K562 (cell line): ENCODE data around the gene SNTG2. TPM values are rescaled to one million over a fixed set of nuclear protein-coding genes. Genes with fewer than 3 reads are reported as not detected.

Source experiments
- ATAC-seq: fragments of 200-7000 bp; cut with Tn5 transposase; 3 replicates; pipeline ENCODE4 v1.9.1; 2020; ENCODE audit warnings: moderate library complexity
- BruUV-seq: library from RNA; stranded (reverse); fragments of 400-500 nt; replicated peaks from 2 replicates; lab custom pipeline; 2021; lab: Mats Ljungman, UMichigan
- CTCF ChIA-PET: fragments of 300-600 bp; formaldehyde crosslinking; extraction: SDS; loops from one replicate; lab custom pipeline; 2021; ENCODE audit warnings: low intra/inter-chr PET ratio; lab: Yijun Ruan, JAX
- POLR2A ChIA-PET: fragments of 300-600, 350-650 bp; sonication (Branson Sonifier 250); formaldehyde crosslinking; extraction: SDS; loops from one replicate; lab custom pipeline; 2021; ENCODE audit warnings: antibody characterized with exemption, inconsistent platforms; lab: Yijun Ruan, JAX
- DNase-seq, 4 experiments: peaks; one replicate each; pipeline versions ENCODE4 v3.0.0 to v3.0.0-alpha.2; 2011 to 2018; ENCODE audit warnings: low spot score in 3 of 4, mixed read lengths in 3 of 4; ENCODE audit errors: extremely low read depth in 1 of 4
- FAIRE-seq: peaks from 2 replicates; lab custom pipeline; 2011; peaks lifted over from hg19 to GRCh38; lab: Jason Lieb, UNC
- H2AFZ ChIP-seq: 2 replicates; pipeline ENCODE4 v1.6.0; 2011; ENCODE audit warnings: low read depth, low read length, control low read depth, inconsistent platforms
- H3K27ac ChIP-seq: fragments of 200-600 bp; 3 replicates; pipeline ENCODE4 v1.8.0; 2011; ENCODE audit warnings: low read depth, mild to moderate bottlenecking, control low read depth, inconsistent platforms, low read length, moderate library complexity, mixed read lengths; ENCODE audit errors: extremely low read depth
- H3K27me3 ChIP-seq, 2 experiments: fragments of 300-600 bp in 1 of 2; 2 replicates in 1 of 2; 3 replicates in 1 of 2; pipeline versions ENCODE4 v1.6.0 to v1.8.0; 2011; ENCODE audit warnings: inconsistent platforms in 2 of 2, low read length in 2 of 2, mild to moderate bottlenecking in 1 of 2, mixed read lengths in 1 of 2, moderate library complexity in 1 of 2; ENCODE audit not compliant: control insufficient read depth in 2 of 2, insufficient read depth in 2 of 2
- H3K36me3 ChIP-seq: fragments of 300-600 bp; 3 replicates; pipeline ENCODE4 v1.8.0; 2011; ENCODE audit warnings: mild to moderate bottlenecking, low read length, inconsistent platforms; ENCODE audit not compliant: control insufficient read depth, insufficient read depth
- H3K4me1 ChIP-seq, 2 experiments: fragments of 200-600 bp in 1 of 2; replicated peaks in 1 of 2; 2 replicates in 1 of 2; 3 replicates in 1 of 2; pipeline versions ENCODE4 v1.5.1 to v1.8.0; 2011; ENCODE audit warnings: inconsistent platforms in 2 of 2, low read length in 2 of 2, mild to moderate bottlenecking in 1 of 2, mixed read lengths in 1 of 2, moderate library complexity in 1 of 2; ENCODE audit not compliant: control insufficient read depth in 2 of 2, insufficient read depth in 2 of 2
- H3K4me2 ChIP-seq: 2 replicates; pipeline ENCODE4 v1.6.1; 2011; ENCODE audit warnings: low read length, control low read depth, inconsistent platforms, mixed read lengths; ENCODE audit not compliant: insufficient read depth
- H3K4me3 ChIP-seq: fragments of 200-600 bp; sonication (generic), shearing (Covaris generic); 2 replicates; pipeline ENCODE4 v1.5.1; 2016; ENCODE audit warnings: control low read depth, inconsistent platforms
- H3K79me2 ChIP-seq: fragments of 200-600 bp; 3 replicates; pipeline ENCODE4 v1.8.0; 2011; ENCODE audit warnings: low read length, inconsistent platforms; ENCODE audit not compliant: control insufficient read depth, insufficient read depth
- H3K9ac ChIP-seq, 2 experiments: 2 replicates each; pipeline versions ENCODE4 v1.6.0 to v1.6.1; 2011; ENCODE audit warnings: low read depth in 2 of 2, low read length in 2 of 2, control low read depth in 1 of 2, inconsistent platforms in 1 of 2, mild to moderate bottlenecking in 1 of 2, mixed read lengths in 1 of 2; ENCODE audit not compliant: insufficient read depth in 1 of 2
- H3K9me1 ChIP-seq: one replicate; pipeline ENCODE4 v1.6.0; 2011; ENCODE audit warnings: inconsistent platforms, mild to moderate bottlenecking, low read length, moderate library complexity; ENCODE audit not compliant: control insufficient read depth, insufficient read depth
- H3K9me3 ChIP-seq: replicated peaks from 2 replicates; pipeline ENCODE4 v1.5.1; 2011; ENCODE audit warnings: low read depth, low read length, inconsistent platforms; ENCODE audit not compliant: control insufficient read depth, insufficient read depth
- H4K20me1 ChIP-seq: replicated peaks from 2 replicates; pipeline ENCODE4 v1.6.1; 2011; ENCODE audit warnings: low read length, inconsistent platforms, mixed read lengths; ENCODE audit not compliant: control insufficient read depth, insufficient read depth
- HDAC3 ChIP-seq: fragments of 450-650 bp; IDR thresholded peaks from 2 replicates; pipeline ENCODE4 v1.6.1; 2018; ENCODE audit warnings: borderline replicate concordance, mild to moderate bottlenecking, moderate library complexity; ENCODE audit not compliant: partially characterized antibody
- MECOM ChIP-seq: fragments of 250-450 bp; sonication (Bioruptor Pico); IDR thresholded peaks from 2 replicates; pipeline ENCODE4 v1.8.0; 2022; ENCODE audit warnings: inconsistent platforms
- TBL1XR1 ChIP-seq, 2 experiments: IDR thresholded peaks; 2 replicates each; pipeline ENCODE4 v1.6.1; 2012; ENCODE audit warnings: improper control_type of control experiment in 2 of 2, low read length in 2 of 2, mild to moderate bottlenecking in 1 of 2
- ZNF354B ChIP-seq: fragments of 250-450 bp; sonication (Bioruptor Pico); IDR thresholded peaks from 2 replicates; pipeline ENCODE4 v1.4.0; 2020
- WGBS: fragments of 100-300 bp; shearing (Covaris generic); methylation state at CpG from one replicate; pipeline ENCODE4 v1.1.6; 2016; ENCODE audit warnings: low coverage, mixed read lengths; ENCODE audit not compliant: insufficient coverage; ENCODE audit errors: missing lambda C conversion rate; 5-methylcytosine and 5-hydroxymethylcytosine counted together
- in situ Hi-C: fragments of 300-500 bp; cut with MboI; formaldehyde crosslinking; loops from 4 replicates; pipeline ENCODE4 v1.15.0; 2018; ENCODE audit warnings: inconsistent platforms, mixed read lengths
- intact Hi-C: fragments of 100-400 bp; cut with micrococcal nuclease; formaldehyde crosslinking; loops from 2 replicates; pipeline ENCODE4 v1.14.2; 2022
- polyA plus RNA-seq, 8 experiments: library from polyadenylated mRNA; depleted of rRNA in 4 of 8; stranded (reverse) in 5 of 8; unstranded in 3 of 8; fragments of >200 nt; fragmentation: Nextera tagmentation in 2 of 8; fragmentation: Illumina TruSeq in 1 of 8; extraction: Ambion mirVana in 2 of 8; extraction: Trizol in 1 of 8; gene quantifications; 2 replicates each; pipeline versions ENCODE4 v1.2.1 to v1.2.3, GENCODE V29; 2011 to 2014; ENCODE audit warnings: inconsistent platforms in 1 of 8, missing spikeins in 1 of 8
- total RNA-seq, 7 experiments: library from RNA; depleted of rRNA in 6 of 7; stranded (reverse); fragments of >200 nt in 6 of 7; fragmentation: Illumina TruSeq in 2 of 7; extraction: Trizol in 2 of 7; gene quantifications; 2 replicates each; pipeline versions ENCODE4 v1.2.1 to v1.2.3, GENCODE V29; 2011 to 2021; ENCODE audit warnings: low replicate concordance in 1 of 7
- TF ChIP-seq, protein P1 (sequence below): fragments of 250-450 bp; sonication (Bioruptor Pico); IDR thresholded peaks from 2 replicates; pipeline ENCODE4 v1.4.0; 2020; ENCODE audit warnings: mild to moderate bottlenecking, moderate library complexity

Gene SNTG2
- total and polyA plus RNA-seq, 9 of the 15 experiments (the other 6 are each of a cell fraction or from before 2014, with no cell fraction given), result not detected

DNA sequence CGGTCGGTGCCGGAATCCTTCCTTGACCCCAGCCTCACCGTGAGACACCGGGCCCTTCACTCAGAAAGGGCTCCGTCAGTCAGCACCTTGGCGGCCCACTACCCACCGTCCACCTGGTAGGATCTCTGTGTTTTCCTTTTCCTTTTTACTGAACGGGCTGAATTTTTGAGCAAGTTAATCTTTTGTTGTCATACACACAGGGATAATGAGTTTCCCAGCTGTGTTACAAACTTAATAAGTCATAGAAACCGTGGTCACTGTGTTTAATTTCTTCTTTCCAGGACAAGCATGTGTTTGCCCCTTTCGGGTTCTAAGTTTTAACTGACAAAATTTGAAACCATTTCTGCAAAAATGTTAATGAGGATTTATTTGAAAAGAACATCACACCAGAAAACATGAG is 423.6 kb downstream of the SNTG2 start:
- TF ChIP-seq, protein P1, sequence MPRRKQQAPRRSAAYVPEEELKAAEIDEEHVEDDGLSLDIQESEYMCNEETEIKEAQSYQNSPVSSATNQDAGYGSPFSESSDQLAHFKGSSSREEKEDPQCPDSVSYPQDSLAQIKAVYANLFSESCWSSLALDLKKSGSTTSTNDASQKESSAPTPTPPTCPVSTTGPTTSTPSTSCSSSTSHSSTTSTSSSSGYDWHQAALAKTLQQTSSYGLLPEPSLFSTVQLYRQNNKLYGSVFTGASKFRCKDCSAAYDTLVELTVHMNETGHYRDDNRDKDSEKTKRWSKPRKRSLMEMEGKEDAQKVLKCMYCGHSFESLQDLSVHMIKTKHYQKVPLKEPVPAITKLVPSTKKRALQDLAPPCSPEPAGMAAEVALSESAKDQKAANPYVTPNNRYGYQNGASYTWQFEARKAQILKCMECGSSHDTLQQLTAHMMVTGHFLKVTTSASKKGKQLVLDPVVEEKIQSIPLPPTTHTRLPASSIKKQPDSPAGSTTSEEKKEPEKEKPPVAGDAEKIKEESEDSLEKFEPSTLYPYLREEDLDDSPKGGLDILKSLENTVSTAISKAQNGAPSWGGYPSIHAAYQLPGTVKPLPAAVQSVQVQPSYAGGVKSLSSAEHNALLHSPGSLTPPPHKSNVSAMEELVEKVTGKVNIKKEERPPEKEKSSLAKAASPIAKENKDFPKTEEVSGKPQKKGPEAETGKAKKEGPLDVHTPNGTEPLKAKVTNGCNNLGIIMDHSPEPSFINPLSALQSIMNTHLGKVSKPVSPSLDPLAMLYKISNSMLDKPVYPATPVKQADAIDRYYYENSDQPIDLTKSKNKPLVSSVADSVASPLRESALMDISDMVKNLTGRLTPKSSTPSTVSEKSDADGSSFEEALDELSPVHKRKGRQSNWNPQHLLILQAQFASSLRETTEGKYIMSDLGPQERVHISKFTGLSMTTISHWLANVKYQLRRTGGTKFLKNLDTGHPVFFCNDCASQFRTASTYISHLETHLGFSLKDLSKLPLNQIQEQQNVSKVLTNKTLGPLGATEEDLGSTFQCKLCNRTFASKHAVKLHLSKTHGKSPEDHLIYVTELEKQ (CRISPR knock-in tag), result no peak
- no peak for TF ChIP-seq TBL1XR1 (IDR thresholded peaks at IDR 0.05; ENCODE audit: low read length in 2 of 2)
- TF ChIP-seq MECOM (CRISPR knock-in tag), result no peak
- no peak for TF ChIP-seq ZNF354B
- no peak for TF ChIP-seq HDAC3
- FAIRE-seq (no peak), DNase-seq (no peak), ATAC-seq (no peak)
- Histone ChIP-seq H3K9ac (no peak overlapping the region), H3K9me3 (no peaks in the 10 kb centered on the region), H3K36me3 (no peaks in the 10 kb centered on the region), H3K27ac (no peak overlapping the region), H3K27me3 (peaks cover 8 to 40% of the 10 kb centered on the region in 2 experiments; a peak in 4 of 5 replicates), H3K4me1 (no peaks in the 10 kb centered on the region), H3K4me2 (no peak overlapping the region), H3K9me1 (no peaks in the 10 kb centered on the region), H4K20me1 (no peaks in the 10 kb centered on the region), H3K79me2 (no peaks in the 10 kb centered on the region), H2AFZ (no peak overlapping the region), H3K4me3 (no peak overlapping the region)
- in situ Hi-C loops, result no loop called here
- BruUV-seq, result no TSS peak
- ChIA-PET POLR2A (interaction anchor here (0.7 kb wide), 1 partner anchor 176 kb away, joined by 3 read pairs; no protein-coding TSS in a partner anchor), CTCF (no interaction called here)
- WGBS, result 7% methylated on average over 9 of the region's 11 CpGs
- intact Hi-C loops, result no loop called here
